ENCODE results near the gene IVD. TPM values are rescaled to one million over a fixed set of nuclear protein-coding genes. Genes with fewer than 3 reads are reported as not detected.

Gene IVD
- polyA plus RNA-seq, 1 donor from 2014 or later: 28.6 TPM

DNA sequence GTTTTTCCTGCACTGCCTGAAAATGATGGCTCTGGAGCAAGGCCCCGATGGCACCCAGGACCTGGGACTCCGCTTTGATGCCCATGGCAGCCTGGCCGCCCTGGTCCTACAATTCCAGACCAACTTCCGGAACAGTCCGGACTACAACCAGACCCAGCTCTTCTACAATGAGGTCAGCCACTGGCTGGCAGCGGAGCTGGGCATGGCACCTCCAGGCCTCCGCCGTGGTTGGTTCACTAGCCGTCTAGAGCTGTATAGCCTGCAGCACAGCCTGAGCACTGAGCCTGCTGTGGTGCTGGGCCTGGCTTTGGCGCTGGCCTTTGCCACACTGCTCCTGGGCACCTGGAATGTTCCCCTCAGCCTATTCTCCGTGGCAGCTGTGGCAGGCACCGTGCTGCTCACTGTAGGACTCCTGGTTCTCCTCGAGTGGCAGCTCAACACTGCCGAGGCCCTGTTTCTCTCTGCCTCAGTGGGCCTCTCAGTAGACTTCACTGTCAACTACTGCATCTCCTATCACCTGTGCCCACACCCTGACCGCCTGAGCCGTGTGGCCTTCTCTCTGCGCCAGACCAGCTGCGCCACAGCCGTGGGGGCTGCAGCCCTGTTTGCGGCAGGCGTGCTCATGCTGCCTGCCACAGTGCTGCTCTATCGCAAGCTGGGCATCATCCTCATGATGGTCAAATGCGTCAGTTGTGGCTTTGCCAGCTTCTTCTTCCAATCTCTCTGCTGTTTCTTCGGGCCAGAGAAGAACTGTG is 36.7 kb upstream of the IVD start:
- H3K27ac ChIP-seq (ENCODE audit: low read length): no peak overlapping the region
- no peak overlapping the region for H2AFZ ChIP-seq (ENCODE audit: low read depth, low read length)

DNA sequence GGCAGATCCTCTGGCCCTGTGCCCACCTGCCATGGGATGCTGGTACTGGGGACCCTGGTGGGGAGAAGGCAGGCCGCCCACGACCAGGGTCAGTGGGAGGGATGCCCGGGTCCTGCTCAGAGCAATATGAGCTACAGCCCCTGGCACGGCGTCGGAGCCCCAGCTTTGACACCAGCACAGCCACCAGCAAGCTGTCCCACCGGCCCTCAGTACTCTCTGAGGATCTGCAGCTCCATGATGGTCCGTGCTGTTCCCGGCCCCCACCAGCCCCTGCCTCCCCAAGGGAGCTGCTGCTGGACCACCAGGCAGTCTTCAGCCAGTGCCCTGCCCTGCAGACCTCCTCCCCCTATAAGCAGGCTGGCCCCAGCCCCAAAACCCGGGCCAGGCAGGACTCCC is 36.1 kb upstream of the IVD start:
- Histone ChIP-seq H3K79me2 (replicated peaks; ENCODE audit: insufficient read depth, low read length) (no peaks in the 10 kb centered on the region), H3K27ac (ENCODE audit: low read length) (no peak overlapping the region), H4K20me1 (ENCODE audit: insufficient read depth) (no peaks in the 10 kb centered on the region), H3K9ac (ENCODE audit: low read length) (no peak overlapping the region), H3F3A (ENCODE audit: insufficient read depth, low read length, poor library complexity, severe bottlenecking) (no peaks in the 10 kb centered on the region), H3K4me2 (ENCODE audit: low read length) (no peak overlapping the region), H3K4me3 (ENCODE audit: low read length) (no peak overlapping the region), H3K9me2 (ENCODE audit: insufficient read depth, low read length) (no peaks in the 10 kb centered on the region), H3K36me3 (ENCODE audit: insufficient read depth, low read length) (peaks cover 6% of the 10 kb centered on the region), H3K9me3 (ENCODE audit: low read length) (no peaks in the 10 kb centered on the region), H2AFZ (ENCODE audit: low read depth, low read length) (no peak overlapping the region), H3K27me3 (ENCODE audit: insufficient read depth, low read depth, low read length) (no peaks in the 10 kb centered on the region)
- TF ChIP-seq SMC3 (conservative IDR thresholded peaks at IDR 0.05; ENCODE audit: poor library complexity) (no peak), RAD21 (conservative IDR thresholded peaks at IDR 0.05) (no peak), MXI1 (conservative IDR thresholded peaks at IDR 0.05; ENCODE audit: poor library complexity, severe bottlenecking) (no peak), EZH2 (IDR thresholded peaks at IDR 0.05; ENCODE audit: borderline replicate concordance, insufficient read depth, low read length, poor library complexity, severe bottlenecking) (no peak), POLR2AphosphoS5 (IDR thresholded peaks at IDR 0.05) (no peak), TAF1 (IDR thresholded peaks at IDR 0.05; ENCODE audit: low read depth) (no peak), EP300 (conservative IDR thresholded peaks at IDR 0.05; ENCODE audit: poor library complexity, severe bottlenecking) (no peak)
- TF ChIP-seq, protein P1, sequence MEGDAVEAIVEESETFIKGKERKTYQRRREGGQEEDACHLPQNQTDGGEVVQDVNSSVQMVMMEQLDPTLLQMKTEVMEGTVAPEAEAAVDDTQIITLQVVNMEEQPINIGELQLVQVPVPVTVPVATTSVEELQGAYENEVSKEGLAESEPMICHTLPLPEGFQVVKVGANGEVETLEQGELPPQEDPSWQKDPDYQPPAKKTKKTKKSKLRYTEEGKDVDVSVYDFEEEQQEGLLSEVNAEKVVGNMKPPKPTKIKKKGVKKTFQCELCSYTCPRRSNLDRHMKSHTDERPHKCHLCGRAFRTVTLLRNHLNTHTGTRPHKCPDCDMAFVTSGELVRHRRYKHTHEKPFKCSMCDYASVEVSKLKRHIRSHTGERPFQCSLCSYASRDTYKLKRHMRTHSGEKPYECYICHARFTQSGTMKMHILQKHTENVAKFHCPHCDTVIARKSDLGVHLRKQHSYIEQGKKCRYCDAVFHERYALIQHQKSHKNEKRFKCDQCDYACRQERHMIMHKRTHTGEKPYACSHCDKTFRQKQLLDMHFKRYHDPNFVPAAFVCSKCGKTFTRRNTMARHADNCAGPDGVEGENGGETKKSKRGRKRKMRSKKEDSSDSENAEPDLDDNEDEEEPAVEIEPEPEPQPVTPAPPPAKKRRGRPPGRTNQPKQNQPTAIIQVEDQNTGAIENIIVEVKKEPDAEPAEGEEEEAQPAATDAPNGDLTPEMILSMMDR (IDR thresholded peaks at IDR 0.05; ENCODE audit: poor library complexity, severe bottlenecking): no peak
- TF ChIP-seq, protein P2, sequence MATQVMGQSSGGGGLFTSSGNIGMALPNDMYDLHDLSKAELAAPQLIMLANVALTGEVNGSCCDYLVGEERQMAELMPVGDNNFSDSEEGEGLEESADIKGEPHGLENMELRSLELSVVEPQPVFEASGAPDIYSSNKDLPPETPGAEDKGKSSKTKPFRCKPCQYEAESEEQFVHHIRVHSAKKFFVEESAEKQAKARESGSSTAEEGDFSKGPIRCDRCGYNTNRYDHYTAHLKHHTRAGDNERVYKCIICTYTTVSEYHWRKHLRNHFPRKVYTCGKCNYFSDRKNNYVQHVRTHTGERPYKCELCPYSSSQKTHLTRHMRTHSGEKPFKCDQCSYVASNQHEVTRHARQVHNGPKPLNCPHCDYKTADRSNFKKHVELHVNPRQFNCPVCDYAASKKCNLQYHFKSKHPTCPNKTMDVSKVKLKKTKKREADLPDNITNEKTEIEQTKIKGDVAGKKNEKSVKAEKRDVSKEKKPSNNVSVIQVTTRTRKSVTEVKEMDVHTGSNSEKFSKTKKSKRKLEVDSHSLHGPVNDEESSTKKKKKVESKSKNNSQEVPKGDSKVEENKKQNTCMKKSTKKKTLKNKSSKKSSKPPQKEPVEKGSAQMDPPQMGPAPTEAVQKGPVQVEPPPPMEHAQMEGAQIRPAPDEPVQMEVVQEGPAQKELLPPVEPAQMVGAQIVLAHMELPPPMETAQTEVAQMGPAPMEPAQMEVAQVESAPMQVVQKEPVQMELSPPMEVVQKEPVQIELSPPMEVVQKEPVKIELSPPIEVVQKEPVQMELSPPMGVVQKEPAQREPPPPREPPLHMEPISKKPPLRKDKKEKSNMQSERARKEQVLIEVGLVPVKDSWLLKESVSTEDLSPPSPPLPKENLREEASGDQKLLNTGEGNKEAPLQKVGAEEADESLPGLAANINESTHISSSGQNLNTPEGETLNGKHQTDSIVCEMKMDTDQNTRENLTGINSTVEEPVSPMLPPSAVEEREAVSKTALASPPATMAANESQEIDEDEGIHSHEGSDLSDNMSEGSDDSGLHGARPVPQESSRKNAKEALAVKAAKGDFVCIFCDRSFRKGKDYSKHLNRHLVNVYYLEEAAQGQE (IDR thresholded peaks at IDR 0.05; ENCODE audit: borderline replicate concordance): no peak

More for the DNA sequence above, 36.7 kb upstream of the IVD start:
- Histone ChIP-seq H3K9me2 (ENCODE audit: insufficient read depth, low read length) (no peaks in the 10 kb centered on the region), H3K9ac (ENCODE audit: low read length) (no peak overlapping the region), H3K36me3 (ENCODE audit: insufficient read depth, low read length) (peaks cover 6% of the 10 kb centered on the region), H3K4me2 (ENCODE audit: low read length) (no peak overlapping the region), H3K27me3 (ENCODE audit: insufficient read depth, low read depth, low read length) (no peaks in the 10 kb centered on the region), H3K4me3 (ENCODE audit: low read length) (no peak overlapping the region), H3F3A (ENCODE audit: insufficient read depth, low read length, poor library complexity, severe bottlenecking) (no peaks in the 10 kb centered on the region), H4K20me1 (ENCODE audit: insufficient read depth) (no peaks in the 10 kb centered on the region), H3K9me3 (ENCODE audit: low read length) (no peaks in the 10 kb centered on the region), H3K79me2 (replicated peaks; ENCODE audit: insufficient read depth, low read length) (no peaks in the 10 kb centered on the region)
- TF ChIP-seq RAD21 (conservative IDR thresholded peaks at IDR 0.05): no peak
- no peak for TF ChIP-seq TAF1 (IDR thresholded peaks at IDR 0.05; ENCODE audit: low read depth)
- no peak for TF ChIP-seq POLR2AphosphoS5 (IDR thresholded peaks at IDR 0.05)
- TF ChIP-seq, protein P1 (IDR thresholded peaks at IDR 0.05; ENCODE audit: poor library complexity, severe bottlenecking): no peak
- TF ChIP-seq EP300 (conservative IDR thresholded peaks at IDR 0.05; ENCODE audit: poor library complexity, severe bottlenecking): no peak
- TF ChIP-seq MXI1 (conservative IDR thresholded peaks at IDR 0.05; ENCODE audit: poor library complexity, severe bottlenecking): no peak
- TF ChIP-seq EZH2 (IDR thresholded peaks at IDR 0.05; ENCODE audit: borderline replicate concordance, insufficient read depth, low read length, poor library complexity, severe bottlenecking): no peak
- TF ChIP-seq, protein P2 (IDR thresholded peaks at IDR 0.05; ENCODE audit: borderline replicate concordance): no peak
- TF ChIP-seq SMC3 (conservative IDR thresholded peaks at IDR 0.05; ENCODE audit: poor library complexity): no peak

All from neural cell (in vitro differentiated cells).